HepG2 (cell line): ENCODE data around the gene KCNMB2. TPM values are rescaled to one million over a fixed set of nuclear protein-coding genes. Genes with fewer than 3 reads are reported as not detected.

ENCODE experiments used
- ATAC-seq: fragments of 200-7000 bp; cut with Tn5 transposase; 3 replicates; pipeline ENCODE4 v1.9.1; 2020; ENCODE audit warnings: mild to moderate bottlenecking, moderate library complexity
- BruUV-seq: library from RNA; stranded (reverse); fragments of 400-500 nt; replicated peaks from 2 replicates; lab custom pipeline; 2021; lab: Mats Ljungman, UMichigan
- CTCF ChIA-PET: fragments of 300-600 bp; formaldehyde crosslinking; extraction: SDS; loops from one replicate; lab custom pipeline; 2021; ENCODE audit warnings: low total read pairs, inconsistent platforms, low intra/inter-chr PET ratio; lab: Yijun Ruan, JAX
- POLR2A ChIA-PET: fragments of 350-600 bp; sonication (Branson Sonifier 250); formaldehyde crosslinking; loops from one replicate; lab custom pipeline; 2020; ENCODE audit warnings: antibody characterized with exemption, inconsistent platforms; lab: Yijun Ruan, JAX
- DNase-seq: peaks from one replicate; pipeline ENCODE4 v3.0.0-alpha.2; 2015; ENCODE audit warnings: low spot score
- FAIRE-seq: peaks from 3 replicates; lab custom pipeline; 2011; peaks lifted over from hg19 to GRCh38; lab: Jason Lieb, UNC
- H2AFZ ChIP-seq: one replicate; pipeline ENCODE4 v1.6.1; 2011; ENCODE audit warnings: low read length, inconsistent platforms
- H3K27ac ChIP-seq: fragments of 300-600 bp; 3 replicates; pipeline ENCODE4 v1.8.0; 2011; ENCODE audit warnings: mixed run types, mild to moderate bottlenecking, mixed read lengths, low read length, inconsistent platforms; ENCODE audit not compliant: insufficient read depth; ENCODE audit errors: extremely low read length
- H3K27me3 ChIP-seq, 2 experiments: fragments of 200-600 bp in 1 of 2; 2 replicates in 1 of 2; 3 replicates in 1 of 2; pipeline versions ENCODE4 v1.6.0 to v1.8.0; 2011; ENCODE audit warnings: low read length in 2 of 2, mild to moderate bottlenecking in 2 of 2, moderate library complexity in 2 of 2, inconsistent platforms in 1 of 2; ENCODE audit not compliant: insufficient read depth in 2 of 2, control insufficient read depth in 1 of 2
- H3K36me3 ChIP-seq, 2 experiments: fragments of 200-600 bp in 1 of 2; replicated peaks in 1 of 2; 2 replicates in 1 of 2; 3 replicates in 1 of 2; pipeline versions ENCODE4 v1.5.1 to v1.8.0; 2011; ENCODE audit warnings: low read length in 2 of 2, inconsistent platforms in 1 of 2; ENCODE audit not compliant: insufficient read depth in 2 of 2, control insufficient read depth in 1 of 2
- H3K4me1 ChIP-seq: 2 replicates; pipeline ENCODE4 v1.5.1; 2012; ENCODE audit warnings: low read length, inconsistent platforms; ENCODE audit not compliant: insufficient read depth
- H3K4me2 ChIP-seq: 2 replicates; pipeline ENCODE4 v1.6.0; 2011; ENCODE audit warnings: low read depth, low read length, inconsistent platforms
- H3K4me3 ChIP-seq, 3 experiments: fragments of 200-600 bp in 1 of 3; sonication (generic), shearing (Covaris generic) in 1 of 3; replicated peaks in 1 of 3; 2 replicates each; pipeline ENCODE4 v1.5.1; 2011 to 2016; ENCODE audit warnings: low read length in 3 of 3, inconsistent platforms in 2 of 3, low read depth in 2 of 3, mild to moderate bottlenecking in 2 of 3, control low read depth in 1 of 3, mixed read lengths in 1 of 3; ENCODE audit not compliant: insufficient read depth in 1 of 3
- H3K79me2 ChIP-seq: one replicate; pipeline ENCODE4 v1.6.1; 2011; ENCODE audit warnings: low read length, inconsistent platforms; ENCODE audit not compliant: insufficient read depth
- H3K9ac ChIP-seq: 2 replicates; pipeline ENCODE4 v1.6.0; 2011; ENCODE audit warnings: mild to moderate bottlenecking, low read depth, low read length, inconsistent platforms; ENCODE audit not compliant: insufficient read depth
- H3K9me3 ChIP-seq: 2 replicates; pipeline ENCODE4 v1.5.1; 2012; ENCODE audit warnings: mild to moderate bottlenecking, low read length
- H4K20me1 ChIP-seq: 2 replicates; pipeline ENCODE4 v1.6.0; 2011; ENCODE audit warnings: inconsistent platforms, mild to moderate bottlenecking, low read length, moderate library complexity; ENCODE audit not compliant: insufficient read depth
- ARID4A ChIP-seq: sonication (generic); formaldehyde crosslinking; IDR thresholded peaks from 2 replicates; pipeline ENCODE4 v1.5.0; 2020; ENCODE audit warnings: mild to moderate bottlenecking, missing genetic modification reagents, borderline replicate concordance
- DNMT1 ChIP-seq: sonication (generic); formaldehyde crosslinking; IDR thresholded peaks from 2 replicates; pipeline ENCODE4 v1.5.1; 2020; ENCODE audit warnings: mild to moderate bottlenecking, missing genetic modification reagents
- NPAS2 ChIP-seq: sonication (generic); formaldehyde crosslinking; IDR thresholded peaks from 2 replicates; pipeline ENCODE4 v1.8.0; 2022; ENCODE audit warnings: mild to moderate bottlenecking, missing genetic modification reagents, borderline replicate concordance
- POGZ ChIP-seq: sonication (generic); formaldehyde crosslinking; IDR thresholded peaks from 2 replicates; pipeline ENCODE4 v1.4.0; 2020; ENCODE audit warnings: mild to moderate bottlenecking, missing genetic modification reagents
- ZBTB7A ChIP-seq: sonication (generic); formaldehyde crosslinking; IDR thresholded peaks from 2 replicates; pipeline ENCODE4 v1.8.0; 2022; ENCODE audit warnings: mild to moderate bottlenecking, missing genetic modification reagents
- ZFP36 ChIP-seq: fragments of 150-350 bp; IDR thresholded peaks from 2 replicates; pipeline ENCODE4 v1.6.1; 2018; ENCODE audit warnings: borderline replicate concordance, low read length, low read depth; ENCODE audit not compliant: partially characterized antibody
- WGBS: methylation state at CpG from one replicate; pipeline ENCODE4 v1.1.6; 2017; ENCODE audit warnings: low lambda C conversion rate; 5-methylcytosine and 5-hydroxymethylcytosine counted together
- in situ Hi-C: cut with HindIII; loops from 2 replicates; pipeline ENCODE4 v1.10.0; 2017; ENCODE audit warnings: low pct_unique_long_range_greater_than_20kb; ENCODE audit not compliant: extremely low pct_ligation_motif_present
- intact Hi-C: fragments of 100-400 bp; cut with micrococcal nuclease; formaldehyde crosslinking; loops from one replicate; pipeline ENCODE4 v1.10.0; 2022; ENCODE audit not compliant: unreplicated experiment
- polyA plus RNA-seq, 8 experiments: library from polyadenylated mRNA; depleted of rRNA in 3 of 8; stranded (reverse) in 7 of 8; unstranded in 1 of 8; fragments of >200 nt; fragmentation: Illumina TruSeq in 4 of 8; extraction: Trizol in 4 of 8; gene quantifications; 2 replicates each; pipeline versions ENCODE4 v1.2.1 to v1.2.3, GENCODE V29; 2011 to 2016; ENCODE audit warnings: low read depth in 4 of 8, missing spikeins in 1 of 8, mixed read lengths in 1 of 8; ENCODE audit not compliant: insufficient read depth in 1 of 8
- total RNA-seq, 5 experiments: library from RNA; depleted of rRNA; stranded (reverse); fragments of >200 nt; fragmentation: Illumina TruSeq; extraction: Trizol; gene quantifications; 2 replicates each; pipeline ENCODE4 v1.2.3, GENCODE V29; 2016; ENCODE audit warnings: low read depth in 1 of 5
- TF ChIP-seq, protein P1 (sequence below): sonication (generic); formaldehyde crosslinking; IDR thresholded peaks from 2 replicates; pipeline ENCODE4 v1.9.0; 2021; ENCODE audit warnings: missing genetic modification reagents, mild to moderate bottlenecking, borderline replicate concordance

Gene KCNMB2
- total and polyA plus RNA-seq, 2 of the 13 experiments (the other 11 are each of a cell fraction or from before 2014, with no cell fraction given), result not detected

GRCh38 chr3:178669758-178670157 lies 133.5 kb downstream of the KCNMB2 start (continued):
- no peak for TF ChIP-seq ZBTB7A (CRISPR knock-in tag)

DNA sequence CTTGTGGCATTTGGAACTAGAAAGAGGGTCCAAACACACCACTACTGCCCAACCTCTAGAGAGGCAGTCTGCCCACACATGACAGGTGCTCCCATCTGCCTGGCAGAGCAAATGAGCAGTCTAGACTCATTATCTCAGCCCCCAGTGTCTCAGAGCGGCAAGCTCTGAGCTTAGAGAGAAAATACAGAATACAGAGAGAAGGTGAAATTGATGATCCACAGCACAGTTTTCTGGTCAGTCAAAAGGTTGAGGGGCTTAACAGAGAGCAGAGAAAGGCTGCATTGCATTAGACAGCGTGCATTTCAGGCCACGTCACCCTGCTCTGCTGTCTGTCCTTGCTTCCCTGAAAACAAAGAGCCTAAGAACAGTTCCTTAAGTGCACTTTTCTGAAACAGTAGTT lies 135.1 kb downstream of the KCNMB2 start:
- TF ChIP-seq, protein P1, sequence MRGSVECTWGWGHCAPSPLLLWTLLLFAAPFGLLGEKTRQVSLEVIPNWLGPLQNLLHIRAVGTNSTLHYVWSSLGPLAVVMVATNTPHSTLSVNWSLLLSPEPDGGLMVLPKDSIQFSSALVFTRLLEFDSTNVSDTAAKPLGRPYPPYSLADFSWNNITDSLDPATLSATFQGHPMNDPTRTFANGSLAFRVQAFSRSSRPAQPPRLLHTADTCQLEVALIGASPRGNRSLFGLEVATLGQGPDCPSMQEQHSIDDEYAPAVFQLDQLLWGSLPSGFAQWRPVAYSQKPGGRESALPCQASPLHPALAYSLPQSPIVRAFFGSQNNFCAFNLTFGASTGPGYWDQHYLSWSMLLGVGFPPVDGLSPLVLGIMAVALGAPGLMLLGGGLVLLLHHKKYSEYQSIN (CRISPR knock-in tag), result no peak
- no peak for TF ChIP-seq POGZ (CRISPR knock-in tag)
- no peak for TF ChIP-seq ARID4A (CRISPR knock-in tag)
- TF ChIP-seq DNMT1 (CRISPR knock-in tag), result no peak
- no peak for TF ChIP-seq NPAS2 (CRISPR knock-in tag)
- no peak for TF ChIP-seq ZFP36
- H3K4me2 ChIP-seq, result no peak overlapping the region

More for the DNA sequence above, 135.1 kb downstream of the KCNMB2 start:
- H3K4me1 ChIP-seq, result no peaks in the 10 kb centered on the region
- no peaks in the 10 kb centered on the region for H3K27me3 ChIP-seq
- WGBS, result 0% methylated on average over 3 of the region's 3 CpGs
- no peaks in the 10 kb centered on the region for H3K36me3 ChIP-seq
- ChIA-PET POLR2A (no interaction called here), CTCF (no interaction called here)
- in situ Hi-C loops, result no loop called here
- no TSS peak for BruUV-seq
- no peak overlapping the region for H3K9ac ChIP-seq
- H4K20me1 ChIP-seq, result no peaks in the 10 kb centered on the region
- no peak overlapping the region for H3K27ac ChIP-seq
- H3K4me3 ChIP-seq, result no peak overlapping the region
- FAIRE-seq (no peak), ATAC-seq (no peak), DNase-seq (no peak)
- H3K9me3 ChIP-seq, result no peaks in the 10 kb centered on the region
- H2AFZ ChIP-seq, result no peak overlapping the region
- intact Hi-C loops, result no loop called here
- H3K79me2 ChIP-seq, result no peaks in the 10 kb centered on the region
